CD1c-positive myeloid dendritic cell (primary cell): ENCODE measurements around the gene GPR150.

Experiments used
- DNase-seq: peaks from one replicate; pipeline ENCODE4 v3.0.0-alpha.2; 2016; ENCODE audit errors: extremely low spot score

Gene GPR150

GRCh38 chr5:95620030-95620869, at the start of gene GPR150:
Gene GPR150, plus strand, starts transcription at chr5:95620087. Its CDS starts 189 bp downstream, at chr5:95620276.
- DNase-seq, result peak; percentile 81

- no peak for DNase-seq
These were observed 47.9 kb upstream of the GPR150 start for GRCh38 chr5:95572016-95572415.

GRCh38 chr5:95581576-95581975, 38.3 kb upstream of the GPR150 start:
- DNase-seq, result no peak

GRCh38 chr5:95583992-95584391, 35.9 kb upstream of the GPR150 start:
- no peak for DNase-seq

- DNase-seq, result no peak
These were observed 29.0 kb upstream of the GPR150 start for GRCh38 chr5:95590880-95591279.

- no peak for DNase-seq
These were observed 28.4 kb upstream of the GPR150 start for GRCh38 chr5:95591490-95591901.

GRCh38 chr5:95595289-95595931, 24.5 kb upstream of the GPR150 start:
- no peak for DNase-seq

- DNase-seq, result no peak
These were observed 20.6 kb upstream of the GPR150 start for GRCh38 chr5:95599252-95599651.

- DNase-seq, result no peak
These were observed 19.3 kb upstream of the GPR150 start for GRCh38 chr5:95600557-95600956.

GRCh38 chr5:95605786-95606185, 14.1 kb upstream of the GPR150 start:
- DNase-seq, result no peak

- DNase-seq, result no peak
These were observed 13.5 kb upstream of the GPR150 start for GRCh38 chr5:95606419-95606818.

GRCh38 chr5:95609711-95610110, 10.2 kb upstream of the GPR150 start:
- no peak for DNase-seq

GRCh38 chr5:95610546-95610945, 9.3 kb upstream of the GPR150 start:
- DNase-seq, result no peak

GRCh38 chr5:95611396-95611795, 8.5 kb upstream of the GPR150 start:
- DNase-seq, result no peak

GRCh38 chr5:95613514-95613913, 6.4 kb upstream of the GPR150 start:
- no peak for DNase-seq

GRCh38 chr5:95615164-95615467, 4.8 kb upstream of the GPR150 start:
- peak; percentile 31 for DNase-seq

- no peak for DNase-seq
These were observed 2.8 kb upstream of the GPR150 start for GRCh38 chr5:95617057-95617456.

- DNase-seq, result no peak
These were observed 791 bp upstream of the GPR150 start for GRCh38 chr5:95619096-95619495.

GRCh38 chr5:95619514-95620029, 315 bp upstream of the GPR150 start:
- no peak for DNase-seq

- DNase-seq, result peak; percentile 30
These were observed 1.3 kb downstream of the GPR150 start for GRCh38 chr5:95620870-95621838.

- DNase-seq, result no peak
These were observed 2.1 kb downstream of the GPR150 start for GRCh38 chr5:95621839-95622629.
